ENCODE data around the gene KRTAP12-4.
"Not testable (repeated sequence)": the region's sequence is repeated elsewhere in the genome, so short reads cannot be mapped to it uniquely, and the experiment has no call there.

KRTAP12-4 gene

DNA sequence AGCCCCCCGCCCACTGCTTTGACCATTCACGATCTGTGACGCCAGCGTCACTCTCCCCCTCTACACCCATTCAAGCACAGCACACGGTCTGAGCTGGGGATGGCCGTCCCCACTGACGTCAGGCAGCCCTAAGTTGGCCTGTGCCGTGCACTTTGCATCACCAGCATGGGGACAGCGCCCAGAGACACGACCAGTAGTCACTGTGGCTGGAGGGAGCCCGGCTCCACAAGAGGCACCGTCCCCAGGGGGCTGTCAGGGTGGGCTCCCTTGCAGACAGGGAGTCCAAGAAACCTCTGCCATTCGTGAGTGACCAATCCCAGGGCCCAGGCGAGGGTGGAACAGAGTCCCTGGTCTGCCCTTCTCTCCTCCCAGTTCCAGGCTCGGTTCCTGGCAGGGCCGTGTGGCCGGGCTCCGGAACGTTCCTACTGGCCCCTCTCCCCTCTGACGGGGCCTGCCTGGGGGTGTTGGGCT lies 40.3 kb downstream of the KRTAP12-4 start:
- H3K4me3 ChIP-seq (ENCODE audit: low read depth, low read length) = no peak overlapping the region

DNA sequence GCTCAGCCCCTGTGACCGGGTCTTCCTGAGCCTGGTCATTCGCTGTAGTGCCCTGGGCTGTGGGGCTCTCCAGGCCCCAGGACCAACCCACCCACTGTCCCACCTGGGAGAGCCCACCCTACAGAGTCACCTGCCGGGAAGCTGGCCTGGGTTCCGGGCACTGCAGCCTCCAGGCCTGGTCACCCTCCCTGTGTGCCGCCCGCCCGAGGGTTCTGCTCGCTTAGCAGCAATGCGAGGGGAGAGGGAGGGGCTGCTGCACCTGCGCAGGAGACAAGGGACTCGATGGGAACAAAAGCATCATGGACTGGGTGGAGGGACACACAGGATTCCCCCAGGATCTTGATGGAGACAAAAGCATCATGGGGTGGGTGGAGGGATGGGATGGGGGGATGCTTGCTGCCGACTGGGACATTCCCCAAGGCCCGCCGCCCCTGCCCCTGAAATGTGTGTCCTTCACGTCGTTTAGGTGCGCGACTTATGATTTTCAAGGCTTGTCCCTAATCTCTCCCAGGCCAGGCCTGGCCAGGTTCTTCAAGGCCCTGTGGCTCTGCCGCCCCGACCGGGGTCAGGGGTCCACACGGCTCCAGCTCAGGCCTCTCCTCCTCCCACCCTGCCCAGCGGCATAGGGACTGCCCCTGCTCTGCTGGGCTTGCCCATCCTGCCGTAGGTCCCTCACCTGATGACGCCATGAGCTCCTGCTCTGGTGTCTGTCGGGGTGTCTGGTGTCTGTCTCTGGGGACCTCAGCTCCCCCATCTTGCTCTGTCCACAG lies 40.9 kb downstream of the KRTAP12-4 start:
- TF ChIP-seq, protein P1, sequence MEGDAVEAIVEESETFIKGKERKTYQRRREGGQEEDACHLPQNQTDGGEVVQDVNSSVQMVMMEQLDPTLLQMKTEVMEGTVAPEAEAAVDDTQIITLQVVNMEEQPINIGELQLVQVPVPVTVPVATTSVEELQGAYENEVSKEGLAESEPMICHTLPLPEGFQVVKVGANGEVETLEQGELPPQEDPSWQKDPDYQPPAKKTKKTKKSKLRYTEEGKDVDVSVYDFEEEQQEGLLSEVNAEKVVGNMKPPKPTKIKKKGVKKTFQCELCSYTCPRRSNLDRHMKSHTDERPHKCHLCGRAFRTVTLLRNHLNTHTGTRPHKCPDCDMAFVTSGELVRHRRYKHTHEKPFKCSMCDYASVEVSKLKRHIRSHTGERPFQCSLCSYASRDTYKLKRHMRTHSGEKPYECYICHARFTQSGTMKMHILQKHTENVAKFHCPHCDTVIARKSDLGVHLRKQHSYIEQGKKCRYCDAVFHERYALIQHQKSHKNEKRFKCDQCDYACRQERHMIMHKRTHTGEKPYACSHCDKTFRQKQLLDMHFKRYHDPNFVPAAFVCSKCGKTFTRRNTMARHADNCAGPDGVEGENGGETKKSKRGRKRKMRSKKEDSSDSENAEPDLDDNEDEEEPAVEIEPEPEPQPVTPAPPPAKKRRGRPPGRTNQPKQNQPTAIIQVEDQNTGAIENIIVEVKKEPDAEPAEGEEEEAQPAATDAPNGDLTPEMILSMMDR (IDR thresholded peaks at IDR 0.05; ENCODE audit: borderline replicate concordance, insufficient read depth, low read depth, low read length) = no peak
- H3K4me3 ChIP-seq (ENCODE audit: low read depth, low read length) = no peak overlapping the region

More for the DNA sequence above, 40.3 kb downstream of the KRTAP12-4 start:
- TF ChIP-seq, protein P1 (IDR thresholded peaks at IDR 0.05; ENCODE audit: borderline replicate concordance, insufficient read depth, low read depth, low read length) = no peak

DNA sequence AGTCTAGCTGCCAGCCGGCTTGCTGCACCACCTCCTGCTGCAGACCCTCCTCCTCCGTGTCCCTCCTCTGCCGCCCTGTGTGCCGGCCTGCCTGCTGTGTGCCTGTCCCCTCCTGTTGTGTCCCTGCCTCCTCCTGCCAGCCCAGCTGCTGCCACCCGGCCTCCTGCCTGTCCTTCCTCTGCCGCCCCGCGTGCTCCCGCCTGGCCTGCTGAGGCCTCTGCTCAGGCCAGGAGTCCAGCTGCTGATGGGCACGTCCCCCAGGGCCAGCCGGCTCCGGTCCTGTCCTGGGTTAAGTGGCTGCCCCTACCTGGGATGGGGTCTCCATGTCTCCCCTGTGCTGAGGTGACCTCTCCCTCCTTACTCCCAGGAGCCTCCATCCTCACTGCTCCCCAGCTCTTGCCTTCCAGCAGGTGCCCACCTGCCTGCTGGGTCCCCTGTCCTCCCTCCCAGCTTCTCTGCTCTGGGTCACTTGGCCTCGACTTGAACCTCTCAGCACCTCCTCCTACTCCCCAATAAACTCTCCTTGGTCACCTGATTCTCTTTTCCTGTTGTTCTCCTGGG lies 41.7 kb downstream of the KRTAP12-4 start:
- no peak overlapping the region for H3K4me3 ChIP-seq (ENCODE audit: low read depth, low read length)
- TF ChIP-seq, protein P1 (IDR thresholded peaks at IDR 0.05; ENCODE audit: borderline replicate concordance, insufficient read depth, low read depth, low read length) = no peak

DNA sequence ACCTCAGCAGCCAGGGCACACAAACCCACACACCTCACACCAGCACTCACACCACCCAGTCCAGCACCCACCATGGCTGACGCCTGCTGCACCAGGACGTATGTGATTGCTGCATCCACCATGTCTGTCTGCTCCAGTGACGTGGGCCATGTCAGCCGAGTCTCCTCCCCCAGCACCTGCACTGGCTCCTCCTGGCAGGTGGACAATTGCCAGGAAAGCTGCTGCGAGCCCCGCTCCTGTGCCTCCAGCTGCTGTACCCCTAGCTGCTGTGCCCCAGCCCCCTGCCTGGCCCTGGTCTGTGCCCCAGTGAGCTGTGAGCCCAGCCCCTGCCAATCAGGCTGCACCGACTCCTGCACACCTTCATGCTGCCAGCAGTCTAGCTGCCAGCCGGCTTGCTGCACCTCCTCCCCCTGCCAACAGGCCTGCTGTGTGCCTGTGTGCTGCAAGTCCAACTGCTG lies 42.4 kb downstream of the KRTAP12-4 start, which contains the start of gene KRTAP10-8:
TSS of gene KRTAP10-8 (plus strand) at position 51 of the 458 bp plus-strand sequence. CDS start at position 73, 22 bp downstream.
- TF ChIP-seq, protein P1 (IDR thresholded peaks at IDR 0.05; ENCODE audit: borderline replicate concordance, insufficient read depth, low read depth, low read length) = no peak

DNA sequence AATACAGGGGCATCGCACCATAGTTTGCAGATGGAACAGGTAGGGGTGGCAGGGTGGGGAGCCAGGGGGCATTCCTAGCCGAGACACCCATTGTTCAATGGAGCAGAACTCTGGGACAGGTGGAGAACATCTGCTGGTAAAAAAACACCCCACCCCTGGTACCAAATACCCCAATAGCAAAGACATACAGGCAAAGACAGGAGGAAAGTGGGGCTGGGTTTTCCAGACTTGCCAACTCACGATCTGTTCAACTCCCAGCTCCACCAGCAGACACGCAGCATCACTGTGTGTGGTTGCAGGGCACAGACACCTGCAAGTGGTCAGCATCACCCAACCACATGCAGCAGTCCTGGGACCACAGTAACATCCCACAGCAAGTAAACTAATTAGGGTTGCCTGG lies 42.9 kb downstream of the KRTAP12-4 start:
- H3K4me3 ChIP-seq (ENCODE audit: low read depth, low read length) = no peak overlapping the region
- TF ChIP-seq, protein P1 (IDR thresholded peaks at IDR 0.05; ENCODE audit: borderline replicate concordance, insufficient read depth, low read depth, low read length) = no peak

More for the DNA sequence above, 42.4 kb downstream of the KRTAP12-4 start, which contains the start of gene KRTAP10-8:
- H3K4me3 ChIP-seq (ENCODE audit: low read depth, low read length) = no peak within 1 kb of the TSS

DNA sequence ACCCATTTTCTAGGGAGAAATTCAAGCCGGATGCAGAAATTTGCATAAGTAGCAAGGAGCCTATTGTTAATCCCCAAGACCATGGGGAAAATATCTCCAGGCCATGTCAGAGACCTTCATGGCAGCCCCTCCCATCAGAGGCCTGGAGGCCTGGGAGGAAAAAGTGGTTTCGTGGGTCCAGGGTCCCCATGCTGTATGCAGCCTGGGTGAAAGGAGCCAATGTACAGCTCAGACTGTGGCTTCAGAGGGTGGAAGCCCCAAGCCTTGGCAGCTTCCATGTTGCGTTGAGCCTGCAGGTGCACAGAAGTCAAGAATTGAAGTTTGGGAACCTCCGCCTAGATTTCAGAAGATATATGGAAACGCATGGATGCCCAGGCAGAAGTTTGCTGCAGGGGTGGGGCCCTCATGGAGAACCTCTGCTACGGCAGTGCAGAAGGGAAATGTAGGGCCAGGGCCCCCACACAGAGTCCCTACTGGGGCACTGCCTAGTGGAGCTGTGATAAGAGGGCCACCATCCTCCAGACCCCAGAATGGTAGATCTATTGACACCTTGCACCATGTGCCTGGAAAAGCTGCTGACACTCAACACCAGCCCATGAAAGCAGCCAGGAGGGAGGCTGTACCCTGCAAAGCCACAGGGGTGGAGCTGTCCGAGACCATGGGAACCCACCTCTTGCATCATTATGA lies 44.2 kb downstream of the KRTAP12-4 start:
- not testable (repeated sequence) for H3K4me3 ChIP-seq (ENCODE audit: low read depth, low read length)

DNA sequence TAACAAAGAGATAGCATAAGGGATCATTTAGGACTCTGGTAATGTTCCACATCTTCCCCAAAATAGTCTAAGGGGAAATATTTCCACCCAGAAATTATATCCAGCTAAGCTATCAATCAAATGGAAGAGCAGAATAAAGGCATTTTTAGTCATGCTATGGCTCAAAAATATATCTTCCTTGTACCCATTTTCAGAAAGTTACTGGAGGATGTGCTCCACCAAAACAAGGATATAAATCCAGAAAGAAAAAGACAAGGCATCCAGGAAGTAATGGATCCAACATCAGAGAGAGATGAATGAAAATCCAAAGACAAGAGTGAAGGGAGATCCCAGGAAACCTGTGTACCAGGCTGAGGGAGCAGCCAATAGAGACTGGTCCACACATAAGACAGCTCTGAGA lies 45.3 kb downstream of the KRTAP12-4 start:
- TF ChIP-seq, protein P1 (IDR thresholded peaks at IDR 0.05; ENCODE audit: borderline replicate concordance, insufficient read depth, low read depth, low read length) = no peak
- no peak overlapping the region for H3K4me3 ChIP-seq (ENCODE audit: low read depth, low read length)
